NCI-H146 (cell line): Measurements from ENCODE around the gene DZIP3.

ENCODE experiments used
- DNase-seq: peaks from one replicate; lab custom pipeline; 2025; lab: John Stamatoyannopoulos, UW

The DZIP3 gene

DNA sequence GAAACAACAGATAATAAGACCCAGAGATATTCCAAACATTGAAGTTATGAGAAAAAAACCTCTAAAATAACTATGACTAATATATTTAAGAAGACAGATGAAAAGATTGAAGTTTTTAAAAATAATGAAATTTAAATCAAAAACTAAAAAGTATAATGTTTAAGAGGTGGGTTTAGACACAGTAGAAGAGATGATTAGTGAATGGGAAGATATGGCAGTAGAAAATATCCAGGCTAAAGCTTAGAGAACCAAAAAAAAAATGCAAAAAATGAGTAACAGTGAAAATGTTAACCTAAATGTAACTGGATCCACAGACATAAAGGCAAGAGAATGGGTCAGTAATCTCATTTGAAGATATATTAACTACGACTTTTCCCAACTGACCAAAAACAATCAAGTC, 115.5 kb downstream of the DZIP3 start:
- no peak for DNase-seq

GRCh38 chr3:108713009-108713516, 123.5 kb downstream of the DZIP3 start:
- no peak for DNase-seq

DNA sequence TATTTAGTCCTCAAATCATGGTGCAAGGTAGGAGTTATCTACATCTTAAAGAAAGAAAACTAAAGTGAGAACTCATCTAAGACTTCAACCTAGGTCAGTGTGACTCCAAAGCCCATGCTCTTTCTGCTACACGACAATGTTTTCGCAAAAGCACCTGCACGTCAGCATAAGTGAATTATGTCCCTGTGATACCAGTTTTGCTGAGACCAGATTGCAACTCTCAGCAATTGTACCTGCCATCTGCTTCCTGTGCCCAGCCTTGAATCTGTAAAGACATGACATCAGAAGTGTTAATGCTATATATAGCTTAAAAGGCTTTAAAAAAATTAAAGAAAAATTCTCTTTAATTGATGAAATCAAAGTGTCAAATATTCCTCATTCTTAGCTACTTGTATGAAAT, 124.3 kb downstream of the DZIP3 start:
- no peak for DNase-seq

- DNase-seq: no peak
Observed at GRCh38 chr3:108718454-108718853, 128.9 kb downstream of the DZIP3 start.

- no peak for DNase-seq
Observed at GRCh38 chr3:108719178-108719806, 129.8 kb downstream of the DZIP3 start.

GRCh38 chr3:108722724-108723123, 133.2 kb downstream of the DZIP3 start:
- DNase-seq: no peak

- DNase-seq: no peak
Observed at GRCh38 chr3:108724101-108724500, 134.6 kb downstream of the DZIP3 start.

- DNase-seq: no peak
Observed at GRCh38 chr3:108728105-108728504, 138.6 kb downstream of the DZIP3 start.

GRCh38 chr3:108728934-108729333, 139.4 kb downstream of the DZIP3 start:
- no peak for DNase-seq

GRCh38 chr3:108736821-108737220, 147.3 kb downstream of the DZIP3 start:
- no peak for DNase-seq

- DNase-seq: no peak
Observed at GRCh38 chr3:108742929-108743328, 153.4 kb downstream of the DZIP3 start.
